T-cell (primary cell): ENCODE data around the gene CATSPERD. TPM values are rescaled to one million over a fixed set of nuclear protein-coding genes. Genes with fewer than 3 reads are reported as not detected.
A peak's percentile ranks its signal among the peaks of the same experiment; 100 is the strongest.

Experiments
- ATAC-seq, 4 experiments: fragments of 200-7000 bp in 3 of 4; fragments of 150-1000 bp in 1 of 4; cut with Tn5 transposase; replicated peaks in 1 of 4; 1 replicate in 3 of 4; 2 replicates in 1 of 4; pipeline ENCODE4 v1.10.0; 2021; ENCODE audit warnings: moderate library complexity in 3 of 4, mild to moderate bottlenecking in 2 of 4, moderate number of reproducible peaks in 1 of 4
- CTCF ChIA-PET, 2 donors: fragments of 300-600 bp; sonication (Branson Sonifier 250); formaldehyde crosslinking; loops; one replicate each; lab custom pipeline; 2022; ENCODE audit warnings: antibody characterized with exemption in 2 of 2; lab: Charles Lee
- POLR2A ChIA-PET, 2 donors: fragments of 300-600 bp; sonication (Branson Sonifier 250); formaldehyde crosslinking; loops; one replicate each; lab custom pipeline; 2022; ENCODE audit warnings: antibody characterized with exemption in 2 of 2; lab: Charles Lee
- DNase-seq, 35 experiments: peaks; one replicate each; pipeline versions ENCODE4 v3.0.0 to v3.0.0-alpha.2; 2013 to 2023
- H3K27ac ChIP-seq: one replicate; pipeline ENCODE4 v1.5.1; 2013; ENCODE audit warnings: low read length
- H3K27me3 ChIP-seq, 2 experiments: replicated peaks in 1 of 2; 1 replicate in 1 of 2; 2 replicates in 1 of 2; pipeline versions ENCODE4 v1.6.1 to v1.7.0; 2013; ENCODE audit warnings: low read length in 1 of 2, mixed read lengths in 1 of 2; ENCODE audit not compliant: control insufficient read depth in 2 of 2, insufficient read depth in 2 of 2; ENCODE audit errors: extremely low read depth in 1 of 2
- H3K36me3 ChIP-seq, 2 donors: 1 replicate in 1 of 2; 2 replicates in 1 of 2; pipeline versions ENCODE4 v1.6.1 to v1.7.0; 2013; ENCODE audit warnings: low read length in 1 of 2; ENCODE audit not compliant: control insufficient read depth in 2 of 2, insufficient read depth in 1 of 2; ENCODE audit errors: extremely low read depth in 1 of 2
- H3K4me1 ChIP-seq, 2 experiments: 1 replicate in 1 of 2; 2 replicates in 1 of 2; pipeline versions ENCODE4 v1.6.1 to v1.7.0; 2013; ENCODE audit warnings: low read length in 2 of 2, mixed read lengths in 1 of 2; ENCODE audit not compliant: insufficient read depth in 2 of 2, control insufficient read depth in 1 of 2; ENCODE audit errors: extremely low read depth in 1 of 2
- H3K4me3 ChIP-seq, 2 donors: 1 replicate in 1 of 2; 2 replicates in 1 of 2; pipeline versions ENCODE4 v1.5.1 to v1.7.0; 2013; ENCODE audit warnings: mild to moderate bottlenecking in 2 of 2, low read length in 1 of 2, moderate library complexity in 1 of 2; ENCODE audit not compliant: control insufficient read depth in 1 of 2; ENCODE audit errors: extremely low read depth in 1 of 2
- H3K9me3 ChIP-seq: 2 replicates; pipeline ENCODE4 v1.7.0; 2013
- H3K27ac Mint-ChIP-seq, 2 donors: one replicate each; pipeline ENCODE4 v1.8.0; 2020 to 2021; ENCODE audit warnings: mild to moderate bottlenecking in 2 of 2, mixed read lengths in 2 of 2
- H3K27me3 Mint-ChIP-seq, 2 donors: one replicate each; pipeline ENCODE4 v1.8.0; 2021 to 2022; ENCODE audit warnings: mixed read lengths in 2 of 2
- H3K36me3 Mint-ChIP-seq: one replicate; pipeline ENCODE4 v1.8.0; 2021; ENCODE audit warnings: mixed read lengths
- H3K4me1 Mint-ChIP-seq, 3 donors: one replicate each; pipeline ENCODE4 v1.8.0; 2020 to 2022; ENCODE audit warnings: mixed read lengths in 3 of 3, mild to moderate bottlenecking in 1 of 3
- H3K4me3 Mint-ChIP-seq, 3 donors: one replicate each; pipeline ENCODE4 v1.8.0; 2020 to 2022; ENCODE audit warnings: mild to moderate bottlenecking in 3 of 3, mixed read lengths in 3 of 3, moderate library complexity in 3 of 3
- H3K9me3 Mint-ChIP-seq, 3 donors: one replicate each; pipeline ENCODE4 v1.8.0; 2020 to 2022; ENCODE audit warnings: mixed read lengths in 3 of 3
- WGBS: methylation state at CpG from one replicate; pipeline ENCODE4 v1.1.5; 2013; ENCODE audit warnings: missing lambda C conversion rate; ENCODE audit not compliant: insufficient coverage; 5-methylcytosine and 5-hydroxymethylcytosine counted together
- total RNA-seq, 35 experiments: library from RNA in 6 of 35; stranded (reverse) in 6 of 35; fragments of 120-200 nt in 1 of 35; gene quantifications; one replicate each; pipeline versions ENCODE4 v1.2.1 to v1.2.4 and lab custom pipeline; 2013 to 2026

CATSPERD gene
- total RNA-seq, 5 donors from 2014 or later (not counting 1 experiment from before 2014, with no cell fraction given) = not detected

GRCh38 chr19:5676105-5676771 lies 44.2 kb upstream of the CATSPERD start:
- H3K4me1 Mint-ChIP-seq = peaks cover 17 to 21% (median 18%) of the 10 kb centered on the region in 3 donors
- H3K4me3 Mint-ChIP-seq = no peak overlapping the region
- 87% methylated on average over 9 of the region's 17 CpGs for WGBS
- Histone ChIP-seq H3K4me1 (peaks cover 5 to 17% of the 10 kb centered on the region in 2 experiments), H3K27ac (no peak overlapping the region), H3K4me3 (no peak overlapping the region), H3K9me3 (no peaks in the 10 kb centered on the region), H3K27me3 (no peaks in the 10 kb centered on the region), H3K36me3 (peaks cover 3% of the 10 kb centered on the region in 2 donors)
- DNase-seq (no peak), ATAC-seq (no peak)
- ChIA-PET CTCF (interaction anchor here in 1 of 2 donors (0.6 kb wide), 1 partner anchor 892 kb away, joined by 4 read pairs; no protein-coding TSS in a partner anchor), POLR2A (no interaction called here)
- H3K27me3 Mint-ChIP-seq = no peaks in the 10 kb centered on the region
- no peaks in the 10 kb centered on the region for H3K9me3 Mint-ChIP-seq
- H3K27ac Mint-ChIP-seq = no peak overlapping the region
- no peaks in the 10 kb centered on the region for H3K36me3 Mint-ChIP-seq

- Mint-ChIP-seq H3K27ac (no peak overlapping the region), H3K36me3 (no peaks in the 10 kb centered on the region), H3K4me3 (no peak overlapping the region), H3K27me3 (no peaks in the 10 kb centered on the region), H3K9me3 (no peaks in the 10 kb centered on the region), H3K4me1 (peaks cover 22 to 26% (median 23%) of the 10 kb centered on the region in 3 donors)
- ChIA-PET POLR2A (no interaction called here), CTCF (no interaction called here)
- no peaks in the 10 kb centered on the region for H3K9me3 ChIP-seq
- 91% methylated on average over 9 of the region's 13 CpGs for WGBS
- no peak overlapping the region for H3K4me3 ChIP-seq
- ATAC-seq (no peak), DNase-seq (no peak)
- peaks cover 5 to 22% of the 10 kb centered on the region in 2 experiments for H3K4me1 ChIP-seq
- H3K27me3 ChIP-seq = no peaks in the 10 kb centered on the region
- no peak overlapping the region for H3K27ac ChIP-seq
- peaks cover 3% of the 10 kb centered on the region in 2 donors for H3K36me3 ChIP-seq
Measured at GRCh38 chr19:5676772-5677105, 43.7 kb upstream of the CATSPERD start.

- POLR2A ChIA-PET = no interaction called here
- CTCF ChIA-PET = no interaction called here
- Mint-ChIP-seq H3K4me3 (no peak overlapping the region), H3K36me3 (no peaks in the 10 kb centered on the region), H3K4me1 (peaks cover 26 to 30% (median 27%) of the 10 kb centered on the region in 3 donors), H3K9me3 (no peaks in the 10 kb centered on the region), H3K27ac (no peak overlapping the region), H3K27me3 (no peaks in the 10 kb centered on the region)
- no peaks in the 10 kb centered on the region for H3K9me3 ChIP-seq
- H3K4me3 ChIP-seq = no peak overlapping the region
- H3K27ac ChIP-seq = no peak overlapping the region
- ATAC-seq (no peak), DNase-seq (no peak)
- WGBS = 98% methylated on average over 6 of the region's 10 CpGs
- peaks cover 3% of the 10 kb centered on the region in 2 donors for H3K36me3 ChIP-seq
- no peaks in the 10 kb centered on the region for H3K27me3 ChIP-seq
- peaks cover 5 to 25% of the 10 kb centered on the region in 2 experiments for H3K4me1 ChIP-seq
Measured at GRCh38 chr19:5677136-5677535, 43.3 kb upstream of the CATSPERD start.

GRCh38 chr19:5677580-5677979 lies 42.9 kb upstream of the CATSPERD start:
- 92% methylated on average over 9 of the region's 9 CpGs for WGBS
- ChIA-PET POLR2A (no interaction called here), CTCF (no interaction called here)
- no peaks in the 10 kb centered on the region for H3K36me3 Mint-ChIP-seq
- no peaks in the 10 kb centered on the region for H3K9me3 Mint-ChIP-seq
- Histone ChIP-seq H3K36me3 (peaks cover 3% of the 10 kb centered on the region in 2 donors), H3K27me3 (no peaks in the 10 kb centered on the region), H3K4me3 (no peak overlapping the region), H3K4me1 (peaks cover 5 to 25% of the 10 kb centered on the region in 2 experiments), H3K27ac (no peak overlapping the region), H3K9me3 (no peaks in the 10 kb centered on the region)
- no peak overlapping the region for H3K4me3 Mint-ChIP-seq
- H3K27ac Mint-ChIP-seq = no peak overlapping the region
- ATAC-seq (no peak), DNase-seq (no peak)
- no peaks in the 10 kb centered on the region for H3K27me3 Mint-ChIP-seq
- H3K4me1 Mint-ChIP-seq = peaks cover 28 to 32% (median 30%) of the 10 kb centered on the region in 3 donors

- Mint-ChIP-seq H3K27me3 (no peaks in the 10 kb centered on the region), H3K27ac (no peak overlapping the region), H3K4me3 (no peak overlapping the region), H3K36me3 (no peaks in the 10 kb centered on the region), H3K9me3 (no peaks in the 10 kb centered on the region), H3K4me1 (peaks cover 28 to 32% (median 32%) of the 10 kb centered on the region in 3 donors)
- no peak overlapping the region for H3K4me3 ChIP-seq
- H3K9me3 ChIP-seq = no peaks in the 10 kb centered on the region
- ChIA-PET POLR2A (no interaction called here), CTCF (no interaction called here)
- 97% methylated on average over 17 of the region's 22 CpGs for WGBS
- H3K4me1 ChIP-seq = peaks cover 5 to 25% of the 10 kb centered on the region in 2 experiments
- H3K27me3 ChIP-seq = no peaks in the 10 kb centered on the region
- no peak for ATAC-seq
- no peak for DNase-seq
- peaks cover 3% of the 10 kb centered on the region in 2 donors for H3K36me3 ChIP-seq
- H3K27ac ChIP-seq = no peak overlapping the region
Measured at GRCh38 chr19:5678071-5678718, 42.2 kb upstream of the CATSPERD start.

- 40% methylated on average over 21 of the region's 26 CpGs for WGBS
- peak overlapping the region; percentile 99 for H3K27ac ChIP-seq
- ChIA-PET CTCF (no interaction called here), POLR2A (no interaction called here)
- H3K36me3 ChIP-seq = peaks cover 3% of the 10 kb centered on the region in 2 donors
- H3K4me3 ChIP-seq = peak overlapping the region; percentile 79 to 80
- ATAC-seq (no peak), DNase-seq (no peak)
- H3K4me3 Mint-ChIP-seq = peak overlapping the region; percentile 84 to 97 (median 90)
- no peaks in the 10 kb centered on the region for H3K27me3 Mint-ChIP-seq
- H3K4me1 ChIP-seq = peaks cover 5 to 25% of the 10 kb centered on the region in 2 experiments
- no peaks in the 10 kb centered on the region for H3K27me3 ChIP-seq
- H3K9me3 Mint-ChIP-seq = no peaks in the 10 kb centered on the region
- H3K36me3 Mint-ChIP-seq = no peaks in the 10 kb centered on the region
- H3K27ac Mint-ChIP-seq = peak overlapping the region; percentile 97 to 100
- H3K9me3 ChIP-seq = no peaks in the 10 kb centered on the region
- H3K4me1 Mint-ChIP-seq = peaks cover 28 to 32% (median 32%) of the 10 kb centered on the region in 3 donors
Measured at GRCh38 chr19:5679289-5680083, 41.0 kb upstream of the CATSPERD start.
